HG02870 (cell line): ENCODE results near the gene ETV4.

Experiments used
- ATAC-seq: cut with Tn5 transposase; IDR thresholded peaks from one replicate; pipeline ENCODE4 v1.9.1; 2021; ENCODE audit warnings: mild to moderate bottlenecking, moderate library complexity; ENCODE audit not compliant: unreplicated experiment

Gene ETV4

DNA sequence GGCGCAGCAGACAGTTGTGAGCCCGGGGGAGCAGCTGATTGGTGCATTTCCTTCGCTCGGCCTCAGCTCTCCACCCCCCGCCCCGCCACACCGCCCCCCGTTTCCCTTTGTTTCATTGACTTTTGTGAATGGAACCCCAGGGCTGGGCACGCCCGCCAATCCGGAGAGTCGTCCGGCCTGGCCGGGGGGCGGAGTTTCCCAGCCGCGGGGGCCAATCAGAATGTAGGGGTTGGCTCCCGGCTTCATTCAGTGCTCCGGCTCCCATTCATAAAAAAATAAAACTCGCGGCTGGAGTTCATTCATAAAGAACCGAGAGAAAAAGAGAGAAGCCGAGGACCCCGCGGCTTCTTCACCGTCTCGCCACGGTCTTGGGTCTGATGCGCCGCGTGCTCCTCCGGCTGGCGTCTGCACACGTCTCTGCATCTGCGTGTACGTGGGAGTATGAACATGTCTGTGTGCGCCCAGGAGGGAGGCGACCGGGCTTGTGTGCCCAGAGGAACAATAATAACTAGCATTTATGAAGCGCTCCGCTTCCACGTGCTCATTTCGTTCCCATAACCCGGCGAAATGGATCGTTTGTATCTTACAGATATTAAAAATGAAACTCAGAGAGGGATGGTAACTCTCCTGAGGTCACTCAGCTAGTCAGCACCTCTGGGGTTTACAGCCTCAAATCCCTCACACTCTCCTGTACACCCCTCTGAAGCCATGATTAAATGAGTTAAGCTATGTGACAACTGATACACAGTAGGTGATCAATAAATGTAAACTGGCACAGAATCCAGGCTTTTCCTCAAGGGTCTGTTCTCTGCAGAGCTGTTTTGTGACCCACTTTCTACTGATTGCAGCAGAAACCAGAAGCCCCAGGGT lies at the start of gene ETV4:
ETV4 (minus strand) TSS at position 22 of the 870 bp plus-strand sequence. CDS start 723 bp downstream, outside the sequence.
- peak; percentile 74 for ATAC-seq

DNA sequence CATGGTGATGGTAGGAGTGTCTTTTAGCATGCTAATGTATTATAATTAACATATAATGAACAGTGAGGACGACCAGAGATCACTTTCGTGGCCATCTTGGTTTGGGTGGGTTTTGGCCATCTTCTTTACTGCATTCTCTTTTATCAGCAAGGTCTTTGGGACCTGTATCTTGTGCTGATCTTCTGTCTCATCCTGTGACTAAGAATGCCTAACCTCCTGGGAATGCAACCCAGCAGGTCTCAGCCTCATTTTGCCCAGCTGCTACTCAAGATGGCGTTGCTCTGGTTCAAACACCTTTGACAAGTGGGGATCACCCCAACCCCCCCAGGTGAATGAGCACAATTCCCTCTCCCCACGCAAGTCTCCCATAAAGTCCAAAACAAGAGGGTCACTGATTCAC lies 49.3 kb upstream of the ETV4 start:
- no peak for ATAC-seq

DNA sequence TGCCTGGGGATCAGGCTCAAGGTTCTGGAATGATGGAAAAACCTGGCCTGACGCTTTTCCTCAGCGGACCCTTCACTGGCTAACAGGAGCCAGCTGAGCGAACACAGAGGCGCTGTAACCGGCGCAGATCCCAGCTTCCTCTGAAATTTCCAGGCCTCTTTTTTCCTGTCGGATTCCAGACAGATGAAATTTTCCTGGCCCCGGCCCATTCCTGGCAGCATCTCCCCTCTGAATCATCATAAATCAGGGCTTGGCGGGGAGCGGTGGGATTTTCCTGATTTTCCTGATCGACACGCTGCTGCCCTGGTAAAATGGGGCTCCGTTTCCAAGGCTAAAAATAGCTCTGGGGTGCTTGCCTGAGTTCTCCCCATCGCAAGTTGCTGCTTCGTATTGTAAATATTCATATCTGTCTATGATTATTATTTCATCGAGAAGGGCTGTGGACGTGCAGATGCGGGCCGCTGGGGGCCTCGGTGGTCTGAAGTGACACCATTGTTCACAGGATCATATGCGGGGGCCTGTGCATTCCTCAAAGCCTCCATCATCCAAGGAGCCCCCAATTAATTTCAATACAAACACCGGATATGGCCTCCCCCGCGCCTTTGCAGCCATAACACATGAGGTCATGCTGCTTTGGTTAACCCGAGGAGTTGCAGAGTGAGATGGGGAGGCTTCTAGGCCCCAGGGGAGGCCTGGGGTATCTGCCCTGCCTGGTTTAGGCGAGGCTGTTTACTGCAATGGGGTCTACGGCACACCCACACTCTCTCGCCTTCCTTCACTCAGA lies 45.8 kb upstream of the ETV4 start:
- ATAC-seq: no peak

DNA sequence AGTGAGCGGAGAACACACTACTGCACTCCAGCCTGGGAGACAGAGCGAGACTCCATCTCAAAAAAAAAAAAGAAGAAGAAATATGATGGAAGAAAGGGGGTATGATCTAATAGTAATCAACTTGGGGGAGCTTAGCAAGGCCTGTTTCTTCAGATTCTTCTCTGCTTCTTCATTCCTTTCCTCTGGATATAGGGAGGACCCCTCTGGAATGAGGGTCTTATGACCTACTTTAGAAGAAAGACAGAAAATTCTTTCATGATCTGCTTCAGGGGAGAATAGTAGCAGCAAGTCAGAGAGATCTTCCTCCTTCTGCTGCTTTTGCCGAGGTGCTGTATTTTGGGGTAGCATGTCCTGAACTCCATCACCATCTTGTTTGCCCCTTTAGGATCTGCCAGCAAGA lies 44.9 kb upstream of the ETV4 start:
- no peak for ATAC-seq

DNA sequence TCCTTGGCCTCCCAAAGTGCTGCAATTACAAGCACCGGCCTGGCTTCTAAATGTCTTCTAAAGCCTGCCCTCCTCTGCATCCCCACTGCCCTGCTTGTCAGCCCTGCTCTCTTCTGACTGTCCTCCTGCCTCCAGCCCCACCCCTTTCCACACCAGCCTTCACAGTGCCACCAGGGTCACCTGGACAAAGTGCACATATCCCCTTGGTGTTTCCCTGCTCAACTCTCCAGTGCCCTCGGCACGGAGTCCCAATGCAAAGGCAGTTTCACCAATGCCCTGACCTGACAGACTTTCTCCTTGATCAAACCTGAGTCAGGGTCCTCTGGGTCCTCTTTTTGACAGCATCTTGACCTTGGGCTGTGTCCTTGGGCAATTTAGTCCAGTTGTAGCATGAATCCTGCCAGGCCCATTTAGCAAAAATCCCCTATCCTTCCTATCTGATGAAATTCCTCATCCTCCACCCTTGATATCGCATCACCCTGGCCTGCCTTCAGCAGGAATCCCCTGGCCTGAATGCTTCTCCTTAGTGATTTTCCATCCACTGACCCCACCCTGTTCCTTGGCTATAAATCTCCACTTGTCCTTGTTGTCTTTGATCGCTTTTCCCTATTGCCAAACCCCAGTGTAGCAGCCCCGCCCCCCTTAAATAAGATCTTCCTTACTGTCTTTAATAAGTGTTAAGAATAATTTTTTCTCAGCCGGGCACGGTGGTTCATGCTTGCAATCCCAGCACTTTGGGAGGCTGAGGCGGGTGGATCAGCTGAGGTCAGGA lies 42.7 kb upstream of the ETV4 start:
- no peak for ATAC-seq

DNA sequence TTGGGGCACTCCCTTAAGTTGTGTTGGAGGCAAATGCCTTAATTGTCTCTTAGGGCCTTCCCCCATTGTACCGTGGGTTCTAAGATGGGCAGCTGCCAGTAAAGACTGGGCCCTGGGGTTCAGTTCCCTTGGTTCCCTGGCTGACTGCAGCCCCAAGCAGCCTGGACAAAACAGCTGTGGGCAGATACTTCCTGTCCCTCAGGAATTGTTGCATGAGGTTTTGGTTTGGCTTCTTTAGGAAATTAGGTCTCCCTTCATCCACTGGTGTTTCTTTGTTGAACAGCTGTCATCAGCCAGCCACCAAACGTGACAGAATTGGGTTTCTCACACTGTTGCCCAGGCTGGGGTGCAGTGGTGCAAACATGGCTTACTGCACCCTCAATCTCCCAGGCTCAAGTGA lies 42.0 kb upstream of the ETV4 start:
- no peak for ATAC-seq

DNA sequence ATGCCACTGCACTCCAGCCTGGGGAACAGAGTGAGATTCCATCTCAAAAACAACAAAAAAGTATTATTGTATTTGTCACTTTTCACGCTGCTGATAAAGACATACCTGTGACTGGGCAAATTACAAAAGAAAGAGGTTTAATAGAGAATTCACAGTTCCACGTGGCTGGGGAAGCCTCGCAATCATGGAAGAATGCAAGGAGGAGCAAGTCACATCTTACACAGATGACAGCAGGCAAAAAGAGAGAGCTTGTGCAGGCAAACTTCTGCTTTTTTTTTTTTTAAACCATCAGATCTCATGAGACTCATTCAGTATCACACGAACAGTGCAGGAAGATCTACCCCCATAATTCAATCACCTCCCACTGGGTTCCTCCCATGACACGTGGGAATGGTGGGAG lies 41.5 kb upstream of the ETV4 start:
- ATAC-seq: no peak

DNA sequence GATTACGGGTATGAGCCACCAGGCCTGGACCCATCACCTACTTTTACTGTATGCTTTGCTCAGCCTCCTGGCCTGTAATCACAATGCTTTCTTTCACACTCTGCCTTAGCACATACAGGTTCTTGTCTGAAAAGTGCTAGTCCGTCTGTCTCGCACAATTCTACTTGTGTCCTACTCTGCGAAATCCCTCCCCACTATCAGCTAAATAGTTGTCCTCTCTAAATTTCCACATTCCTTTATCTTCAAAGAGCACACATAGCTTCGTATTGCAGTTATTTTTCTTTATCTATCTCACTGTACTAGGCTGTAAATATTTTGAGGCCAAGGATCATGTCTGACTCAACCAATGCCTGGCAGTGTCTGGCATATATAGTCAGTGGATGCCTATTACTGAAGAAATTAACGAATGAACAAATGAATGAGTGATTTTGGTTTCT lies 38.5 kb upstream of the ETV4 start:
- no peak for ATAC-seq

DNA sequence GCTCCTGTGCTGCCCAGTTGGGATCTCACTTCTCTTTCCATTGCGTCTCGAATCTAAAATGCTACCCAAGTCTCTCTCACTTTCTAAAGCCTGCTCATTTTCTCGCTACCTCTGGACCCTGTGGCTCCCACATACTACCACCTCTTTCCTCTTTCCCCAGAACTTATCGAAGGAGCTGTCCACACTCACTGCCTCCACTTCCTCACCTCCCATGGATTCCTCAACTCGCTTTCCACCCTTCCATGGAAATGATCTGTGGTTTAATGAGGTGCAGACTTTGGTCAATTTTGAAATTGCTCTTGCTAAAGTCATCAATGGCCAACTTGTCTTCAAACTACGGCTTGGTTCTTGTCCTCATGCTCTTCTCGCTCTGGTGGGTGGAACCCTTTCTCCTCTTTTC lies 37.2 kb upstream of the ETV4 start:
- no peak for ATAC-seq

DNA sequence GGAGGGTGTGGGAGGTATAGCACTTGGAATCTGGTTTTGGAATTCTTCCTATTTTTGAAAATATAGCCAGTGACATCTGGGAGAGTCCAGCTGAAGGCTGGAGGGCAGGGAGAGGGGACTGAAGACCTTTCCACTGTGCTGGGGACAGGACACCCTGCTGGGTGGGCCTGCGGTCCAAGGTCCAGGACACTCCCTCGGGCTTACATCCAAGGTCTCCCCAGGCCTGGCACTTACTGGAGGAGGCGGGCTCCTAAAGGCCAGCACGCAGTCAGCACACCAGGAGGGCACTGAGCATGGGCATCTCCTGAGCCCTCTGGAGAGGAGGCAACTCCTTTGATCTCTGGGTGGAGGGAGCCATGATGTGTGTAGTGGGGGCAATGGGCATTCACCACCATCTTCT lies 35.5 kb upstream of the ETV4 start:
- no peak for ATAC-seq

DNA sequence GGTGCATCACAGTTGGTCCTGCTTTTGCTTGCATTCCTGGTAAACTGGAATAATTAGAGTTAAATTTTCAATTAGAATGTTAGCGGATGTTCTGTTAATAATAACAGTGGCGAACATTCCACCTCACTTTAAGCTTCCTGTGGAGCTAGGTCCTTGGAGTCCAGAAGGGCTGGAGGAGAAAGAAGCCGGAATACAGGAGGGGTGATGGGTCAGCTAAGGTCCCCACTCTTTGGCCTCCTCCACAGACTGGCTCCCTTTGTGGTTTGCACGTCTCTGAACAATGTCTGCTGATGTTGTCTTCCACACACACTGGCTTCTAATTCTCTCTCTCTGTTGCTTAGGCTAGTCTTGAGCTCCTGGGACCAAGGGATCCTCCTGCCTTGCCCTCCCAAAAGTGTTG lies 35.0 kb upstream of the ETV4 start:
- no peak for ATAC-seq

DNA sequence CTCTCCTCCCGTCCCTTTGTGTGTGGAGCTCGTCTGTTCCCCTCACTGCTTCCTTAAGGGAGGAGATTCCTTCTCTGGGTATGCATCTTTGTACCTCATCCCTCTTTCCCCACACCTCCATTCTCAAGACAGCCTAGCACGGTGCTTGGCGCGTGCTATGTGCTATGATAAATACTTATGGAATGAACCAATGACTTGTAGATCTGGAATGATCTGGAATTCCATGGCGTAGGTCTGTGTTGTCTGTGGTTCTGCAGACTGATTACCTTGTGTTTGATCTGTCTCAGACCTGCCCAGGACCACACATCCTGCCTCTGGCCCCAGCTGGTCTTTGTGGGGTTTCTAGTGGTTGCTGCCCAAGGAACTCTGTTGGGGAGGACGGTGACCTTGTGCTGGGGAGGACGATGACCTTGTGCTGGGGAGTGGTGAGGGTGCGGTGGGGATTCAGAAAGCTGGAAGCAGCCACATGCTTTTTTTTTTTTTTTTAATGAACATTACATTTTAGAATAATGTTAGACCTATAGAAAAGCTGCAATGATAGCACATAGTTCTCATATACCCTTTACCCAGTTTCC lies 33.5 kb upstream of the ETV4 start:
- no peak for ATAC-seq

DNA sequence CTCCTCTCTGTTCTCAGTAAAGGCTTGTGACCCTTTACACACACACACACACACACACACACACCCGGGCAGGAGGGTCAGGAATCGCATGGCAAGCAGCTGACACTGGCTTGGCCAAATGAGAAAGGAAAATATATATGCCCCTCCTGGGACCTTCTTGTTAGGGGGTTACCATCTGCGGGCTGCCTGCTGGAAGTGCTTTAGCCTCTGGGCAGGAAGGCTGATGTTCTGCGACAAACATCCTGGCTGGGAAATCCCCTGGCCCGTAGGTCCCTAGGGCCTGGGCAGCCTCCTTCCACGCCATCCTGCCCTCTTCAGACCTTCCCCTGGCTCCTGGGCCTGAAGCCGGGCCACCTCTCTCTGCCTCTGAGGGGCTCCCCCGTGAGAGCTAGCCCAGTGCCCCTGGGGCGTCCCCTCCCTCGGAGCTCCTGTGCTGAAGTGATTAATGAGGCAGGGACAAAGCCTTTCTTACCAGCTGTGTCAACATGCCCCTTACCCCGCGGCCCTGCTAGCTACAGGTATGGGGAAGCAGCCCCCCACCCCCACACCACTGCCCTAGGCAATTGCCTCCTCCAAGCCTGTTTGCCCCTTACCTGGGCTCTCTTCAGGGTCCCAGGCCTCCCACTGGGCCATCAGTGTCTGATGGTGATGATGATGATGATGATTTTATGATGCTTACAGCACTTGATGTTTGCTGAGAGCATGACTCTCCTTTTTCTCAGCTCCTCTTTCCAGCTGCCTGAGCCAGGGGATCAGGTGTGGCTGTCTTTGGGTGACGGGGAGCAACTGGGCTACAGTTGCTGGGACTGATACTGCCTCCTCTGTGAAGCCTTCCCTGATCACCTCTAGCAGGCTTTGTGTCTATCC lies 32.8 kb upstream of the ETV4 start:
- ATAC-seq: no peak

DNA sequence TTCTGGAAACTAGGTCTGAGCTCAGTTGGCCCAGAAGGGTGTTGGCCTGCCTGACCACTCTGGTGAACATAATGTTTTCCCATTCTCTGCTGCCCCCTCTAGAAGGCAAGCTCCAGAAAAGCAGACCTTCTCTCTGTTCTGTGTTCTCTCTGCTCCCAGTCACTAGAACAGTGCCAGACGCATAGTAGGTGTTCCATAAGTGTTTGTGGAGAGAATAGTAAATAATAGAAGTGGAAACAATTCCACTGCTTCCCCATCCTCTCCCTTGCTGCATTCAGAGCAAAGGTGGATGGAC lies 32.2 kb upstream of the ETV4 start:
- ATAC-seq: no peak

DNA sequence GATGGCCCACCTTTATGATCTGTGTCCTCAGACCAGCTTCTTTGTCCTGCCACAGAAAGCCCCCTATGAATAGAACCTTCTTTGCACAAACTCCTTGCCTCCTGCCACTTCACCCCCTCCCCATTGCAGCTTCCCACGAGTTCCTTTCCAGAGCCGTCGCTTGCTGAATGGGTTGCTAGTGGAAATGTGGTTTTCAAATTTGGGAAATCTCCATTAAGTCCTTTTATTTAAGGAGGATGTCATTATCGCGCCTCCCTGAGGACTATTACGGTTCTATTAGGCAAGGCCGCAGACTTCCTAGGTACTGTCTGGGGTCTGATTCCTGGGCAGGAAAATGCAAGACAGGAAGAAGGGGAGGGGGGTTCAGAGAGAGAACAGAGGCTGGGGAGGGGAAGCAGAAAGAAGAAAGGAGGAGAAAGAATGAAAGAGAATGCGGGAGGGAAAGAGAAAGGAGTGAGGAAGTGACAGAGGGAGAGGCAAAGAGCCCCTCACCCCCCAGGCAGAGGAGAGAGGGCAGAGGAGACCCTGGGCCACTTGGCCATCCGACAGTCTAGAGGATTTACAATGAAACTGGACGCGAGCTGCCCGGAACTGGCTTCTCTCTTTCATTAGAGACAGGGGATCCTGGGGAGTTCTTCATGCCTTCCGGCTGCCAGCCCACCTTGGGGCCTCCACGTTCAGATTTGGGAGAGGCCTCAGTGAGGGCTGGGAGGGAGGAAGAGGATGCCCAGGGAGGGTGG lies 31.7 kb upstream of the ETV4 start:
- no peak for ATAC-seq

DNA sequence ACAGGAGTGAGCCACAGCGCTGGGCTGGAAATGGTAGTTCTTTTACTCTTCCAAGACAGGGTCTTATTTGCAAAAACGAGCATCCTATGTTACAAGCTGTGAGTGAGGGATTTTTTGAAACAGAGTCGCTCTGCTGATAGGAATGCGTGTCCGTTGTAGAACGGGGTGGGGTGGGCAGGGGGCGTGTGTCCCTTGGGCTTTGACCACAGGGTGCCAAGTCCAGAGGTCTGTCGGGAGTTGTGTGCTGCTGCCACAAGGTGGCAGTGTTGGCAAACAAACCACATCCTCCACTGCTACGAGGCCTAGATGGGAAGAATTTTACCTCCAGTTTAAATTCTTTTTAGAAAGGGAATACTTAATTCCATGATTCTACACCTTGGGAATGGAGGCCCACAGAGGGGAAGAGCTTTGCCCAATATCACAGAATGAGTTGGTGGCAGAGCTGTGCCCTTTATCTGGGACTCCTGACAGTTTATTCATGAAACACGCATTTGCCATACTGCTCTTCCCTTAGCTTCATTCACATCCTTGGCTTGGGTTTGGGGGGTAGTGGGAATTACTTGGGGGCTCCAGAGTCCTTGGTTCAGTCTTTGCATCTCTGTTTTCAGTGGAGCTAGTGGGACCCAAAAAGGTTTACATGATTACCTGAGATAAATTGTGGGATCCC lies 30.6 kb upstream of the ETV4 start:
- ATAC-seq: no peak

DNA sequence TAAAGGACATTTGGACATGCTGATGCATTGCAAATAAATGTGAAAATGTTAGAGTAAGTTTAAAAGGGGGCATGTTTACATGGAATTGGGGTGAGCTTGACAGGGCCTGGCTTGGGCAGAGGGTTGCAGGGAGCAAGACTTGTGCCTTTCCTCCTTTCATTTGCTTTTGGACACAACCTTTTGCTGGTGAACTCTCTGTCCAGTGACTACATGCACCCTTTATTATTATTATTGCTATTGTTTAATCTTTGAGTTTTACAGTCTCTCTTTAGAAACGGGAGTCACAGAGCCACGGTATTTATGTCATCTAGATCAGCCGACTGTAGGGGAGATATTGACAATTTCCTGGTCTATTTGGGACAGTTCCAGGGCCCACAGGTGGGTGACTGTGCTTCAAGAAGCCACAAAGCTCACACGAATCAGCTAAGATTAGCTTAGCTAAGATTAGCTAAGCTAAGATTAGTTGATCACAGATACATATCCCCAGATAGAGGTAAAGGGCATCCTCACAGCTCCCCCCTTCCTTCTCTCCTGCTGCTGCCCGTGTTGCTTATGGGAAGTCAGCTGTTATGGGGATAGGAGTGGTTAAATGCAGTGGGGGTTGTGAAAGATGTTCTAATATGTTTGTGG lies 28.9 kb upstream of the ETV4 start:
- ATAC-seq: no peak

DNA sequence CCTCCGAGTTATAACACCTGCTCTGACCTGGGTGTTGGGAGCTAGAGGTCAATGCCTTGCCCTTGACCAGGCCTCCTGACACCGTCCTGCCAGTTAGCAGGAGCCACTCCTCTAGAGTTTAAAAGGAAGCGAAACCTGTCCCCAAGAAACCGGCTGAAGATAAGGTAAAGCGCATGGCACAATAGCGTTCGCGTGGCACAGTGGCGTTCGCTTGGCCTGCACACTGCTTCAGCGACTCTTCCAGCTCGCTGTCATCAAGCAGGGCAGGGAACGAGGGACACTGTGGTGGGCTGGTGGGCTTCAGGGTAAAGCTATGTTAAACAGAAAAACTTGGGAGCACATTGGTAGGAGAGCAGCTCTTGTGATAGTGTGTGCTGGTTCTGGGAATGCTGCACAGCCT lies 28.2 kb upstream of the ETV4 start:
- ATAC-seq: no peak
